Testis (tissue), 2 donors: ENCODE measurements around the gene ULK4.

Experiments used
- POLR2A ChIP-seq: fragments of 450-650 bp; IDR thresholded peaks from one replicate; pipeline ENCODE4 v1.6.1; 2017; ENCODE audit warnings: antibody characterized with exemption, mild to moderate bottlenecking, moderate library complexity
- TF ChIP-seq, protein P1 (sequence below), 3 experiments: fragments of 450-650 bp in 2 of 3; fragments of 200-600 bp in 1 of 3; sonication (generic) in 1 of 3; IDR thresholded peaks; one replicate each; pipeline ENCODE4 v1.5.1; 2016 to 2019; ENCODE audit warnings: antibody characterized with exemption in 3 of 3, mild to moderate bottlenecking in 2 of 3, moderate library complexity in 1 of 3

DNA sequence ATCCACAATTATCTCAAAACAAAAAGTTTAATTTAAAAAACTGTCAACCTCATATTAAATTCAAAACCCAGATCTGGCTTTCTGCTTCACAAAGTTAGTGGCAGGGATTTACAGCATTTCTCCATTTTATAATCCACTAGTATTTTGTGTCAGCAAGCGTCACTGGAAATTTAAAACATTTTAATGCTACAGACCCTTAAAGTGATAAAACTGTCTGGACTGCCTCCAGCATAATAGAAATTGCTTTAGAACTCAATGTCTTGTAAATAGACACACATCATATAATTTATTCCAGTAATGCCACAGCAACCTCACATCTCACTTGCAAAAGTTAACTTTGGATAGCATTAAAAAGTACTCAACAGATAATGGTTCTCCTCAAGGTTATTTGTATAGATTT, 116.1 kb downstream of the ULK4 start:
- TF ChIP-seq, protein P1, sequence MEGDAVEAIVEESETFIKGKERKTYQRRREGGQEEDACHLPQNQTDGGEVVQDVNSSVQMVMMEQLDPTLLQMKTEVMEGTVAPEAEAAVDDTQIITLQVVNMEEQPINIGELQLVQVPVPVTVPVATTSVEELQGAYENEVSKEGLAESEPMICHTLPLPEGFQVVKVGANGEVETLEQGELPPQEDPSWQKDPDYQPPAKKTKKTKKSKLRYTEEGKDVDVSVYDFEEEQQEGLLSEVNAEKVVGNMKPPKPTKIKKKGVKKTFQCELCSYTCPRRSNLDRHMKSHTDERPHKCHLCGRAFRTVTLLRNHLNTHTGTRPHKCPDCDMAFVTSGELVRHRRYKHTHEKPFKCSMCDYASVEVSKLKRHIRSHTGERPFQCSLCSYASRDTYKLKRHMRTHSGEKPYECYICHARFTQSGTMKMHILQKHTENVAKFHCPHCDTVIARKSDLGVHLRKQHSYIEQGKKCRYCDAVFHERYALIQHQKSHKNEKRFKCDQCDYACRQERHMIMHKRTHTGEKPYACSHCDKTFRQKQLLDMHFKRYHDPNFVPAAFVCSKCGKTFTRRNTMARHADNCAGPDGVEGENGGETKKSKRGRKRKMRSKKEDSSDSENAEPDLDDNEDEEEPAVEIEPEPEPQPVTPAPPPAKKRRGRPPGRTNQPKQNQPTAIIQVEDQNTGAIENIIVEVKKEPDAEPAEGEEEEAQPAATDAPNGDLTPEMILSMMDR (IDR thresholded peaks at IDR 0.05), result no peak
- no peak for TF ChIP-seq POLR2A
